NCI-H2196 (cell line): ENCODE measurements around the gene BCL2.

ENCODE experiments used
- DNase-seq: peaks from one replicate; lab custom pipeline; 2025; ENCODE audit not compliant: unreplicated experiment; lab: John Stamatoyannopoulos, UW

BCL2 gene

DNA sequence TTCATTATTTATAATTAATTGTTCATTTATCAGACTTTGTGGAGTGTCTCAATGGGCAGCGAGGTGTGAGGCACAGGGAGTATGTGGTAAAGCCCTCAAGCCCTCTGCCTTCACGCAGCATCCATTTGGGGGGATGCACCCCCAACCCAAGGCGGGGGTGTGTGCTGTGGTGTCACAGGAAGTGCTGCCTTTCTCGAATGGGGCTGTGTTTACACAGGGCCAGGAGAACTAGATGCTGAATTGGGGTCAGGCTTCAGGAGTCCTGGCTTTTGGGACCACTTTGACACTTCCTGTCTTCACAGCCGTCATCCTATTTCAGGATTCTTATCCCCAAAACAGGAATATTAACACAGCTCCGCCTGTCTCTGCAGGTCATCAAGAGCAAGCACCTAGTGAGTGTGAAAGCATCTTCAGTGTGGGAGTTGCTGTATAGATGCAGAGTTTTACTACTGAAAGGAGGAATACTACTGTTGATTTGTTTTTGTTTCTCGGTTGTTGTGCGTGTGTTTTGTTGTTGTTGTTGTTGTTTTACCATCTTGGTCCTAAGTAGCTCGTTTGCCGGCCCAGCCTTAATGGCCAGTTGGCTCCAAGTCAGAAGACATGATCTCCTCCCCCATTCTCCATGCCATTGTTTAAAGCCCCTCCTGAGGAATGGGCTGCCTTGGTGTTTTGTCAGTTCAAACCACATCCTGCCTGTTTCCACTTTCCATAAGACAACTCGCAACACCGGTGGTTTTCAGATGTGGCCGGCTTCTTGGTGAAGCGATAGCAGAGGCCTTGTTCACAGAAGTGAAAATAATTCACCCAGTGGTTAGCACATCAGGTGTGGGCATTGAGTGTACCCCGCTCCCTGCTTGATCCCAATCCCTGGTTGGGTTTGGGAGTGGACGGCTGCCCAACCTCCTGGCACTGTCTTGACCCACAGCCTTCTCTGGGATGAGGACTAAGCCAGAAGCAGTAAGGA, 221.3 kb downstream of the BCL2 start:
- no peak for DNase-seq

DNA sequence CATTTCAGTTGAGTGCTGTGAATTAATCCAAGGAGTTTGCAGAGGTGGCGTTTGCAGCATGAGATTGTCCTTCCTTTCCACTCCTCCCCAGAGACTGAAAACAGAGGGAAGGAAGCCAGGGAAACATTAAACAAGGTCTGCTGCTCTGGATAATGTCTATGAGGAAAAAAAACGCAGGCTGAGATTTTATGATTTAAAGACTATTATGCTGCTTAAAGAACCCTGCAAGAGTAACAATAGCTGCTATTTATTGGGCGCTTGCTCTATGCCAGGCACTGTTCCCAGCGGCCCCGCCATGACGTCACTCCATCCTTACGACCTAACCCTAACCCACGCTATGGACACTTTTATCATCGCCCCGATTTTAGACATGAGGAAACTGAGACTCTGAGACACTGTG, 222.4 kb downstream of the BCL2 start:
- no peak for DNase-seq

DNA sequence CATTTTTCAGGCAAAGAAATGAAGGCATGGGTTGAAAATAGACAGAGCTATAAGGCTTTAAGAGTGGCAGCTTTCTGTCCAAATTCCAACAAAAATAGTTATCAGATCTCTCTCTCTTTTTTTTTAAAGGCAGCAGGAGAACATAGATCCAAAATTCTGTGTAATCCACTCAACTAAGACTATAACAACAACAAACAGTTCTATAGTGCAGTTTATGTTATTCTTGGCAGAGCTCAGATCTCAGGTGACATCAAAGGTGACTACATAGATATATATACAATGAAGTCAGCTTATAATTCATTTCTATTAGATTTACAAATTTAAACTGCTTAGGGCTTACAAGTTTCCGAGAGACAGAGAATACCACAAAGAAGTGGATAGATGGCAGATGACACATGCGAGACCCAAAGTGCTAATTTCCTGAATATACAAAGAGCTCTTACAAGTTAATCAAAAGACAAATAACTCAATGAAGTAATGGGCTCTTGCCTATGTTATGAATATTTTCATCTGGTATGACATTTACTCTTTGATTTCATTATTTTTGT, 223.2 kb downstream of the BCL2 start:
- no peak for DNase-seq

DNA sequence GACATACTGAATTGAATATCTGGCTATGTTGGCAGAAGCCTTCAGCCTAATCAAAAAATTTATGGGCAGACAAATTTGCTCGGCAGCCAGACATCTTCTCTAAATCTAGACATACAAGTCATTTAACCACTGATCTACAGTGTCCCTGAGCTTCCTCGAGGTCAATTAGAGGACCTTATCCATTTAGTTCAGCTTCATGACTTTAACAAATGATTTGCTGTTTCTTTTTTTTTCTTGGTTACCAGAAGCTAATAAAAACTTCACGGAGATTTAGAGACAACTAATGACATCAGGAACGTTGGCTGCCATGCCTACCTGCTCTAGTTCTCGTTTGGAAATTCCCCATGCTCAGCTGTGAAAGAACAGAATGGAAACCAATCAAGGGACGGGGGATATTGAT, 223.8 kb downstream of the BCL2 start:
- DNase-seq, result no peak

DNA sequence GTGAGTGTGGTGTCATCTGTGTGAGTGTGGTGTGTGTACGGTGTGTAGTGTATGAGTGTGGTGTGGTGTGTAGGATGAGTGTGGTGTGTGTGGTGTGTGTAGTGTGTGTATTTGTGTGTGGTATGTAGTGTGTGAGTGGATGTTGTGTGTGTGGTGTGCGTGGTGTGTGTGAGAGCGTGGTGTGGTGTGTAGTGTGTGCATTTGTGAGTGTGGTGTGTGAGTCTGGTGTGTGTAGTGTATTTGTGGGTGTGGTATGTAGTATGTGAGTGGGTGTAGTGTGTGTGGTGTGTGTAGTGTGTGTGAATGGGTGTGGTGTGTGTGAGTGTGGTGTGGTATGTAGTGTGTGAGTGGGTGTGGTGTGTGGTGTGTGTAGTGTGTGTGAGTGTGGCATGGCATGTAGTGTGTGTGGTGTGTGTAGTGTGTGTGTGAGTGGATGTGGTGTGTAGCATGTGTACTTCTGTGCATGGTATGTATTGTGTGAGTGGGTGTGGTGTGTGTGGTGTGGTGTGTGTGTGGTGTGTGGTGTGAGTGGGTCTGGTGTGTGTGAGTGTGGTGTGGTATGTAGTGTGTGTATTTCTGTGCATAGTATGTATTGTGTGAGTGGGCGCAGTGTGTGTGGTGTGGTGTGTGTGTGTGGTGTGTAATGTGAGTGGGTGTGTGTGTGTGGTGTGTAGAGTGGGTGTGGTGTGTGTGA, 227.8 kb downstream of the BCL2 start:
- DNase-seq, result no peak

DNA sequence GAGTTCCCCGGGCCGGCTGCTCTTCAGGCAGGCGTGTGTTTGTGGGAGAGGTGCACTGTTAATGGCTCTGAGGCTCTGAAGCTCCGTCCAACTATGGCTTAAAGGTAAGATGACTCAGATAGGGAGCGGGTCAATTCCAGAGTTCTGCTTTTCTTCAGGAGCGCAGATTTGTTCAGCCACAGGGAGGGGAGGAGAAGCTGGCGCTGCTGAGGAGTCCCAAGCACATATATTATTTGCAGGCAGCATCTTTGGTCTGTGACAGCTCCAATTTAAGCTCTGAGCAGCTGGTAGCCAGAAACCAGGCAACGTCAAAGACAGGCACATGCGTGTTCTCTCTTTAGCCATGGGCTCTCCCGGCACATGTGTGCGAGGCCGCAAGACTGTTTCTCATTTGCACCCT, 229.2 kb downstream of the BCL2 start:
- DNase-seq, result no peak

DNA sequence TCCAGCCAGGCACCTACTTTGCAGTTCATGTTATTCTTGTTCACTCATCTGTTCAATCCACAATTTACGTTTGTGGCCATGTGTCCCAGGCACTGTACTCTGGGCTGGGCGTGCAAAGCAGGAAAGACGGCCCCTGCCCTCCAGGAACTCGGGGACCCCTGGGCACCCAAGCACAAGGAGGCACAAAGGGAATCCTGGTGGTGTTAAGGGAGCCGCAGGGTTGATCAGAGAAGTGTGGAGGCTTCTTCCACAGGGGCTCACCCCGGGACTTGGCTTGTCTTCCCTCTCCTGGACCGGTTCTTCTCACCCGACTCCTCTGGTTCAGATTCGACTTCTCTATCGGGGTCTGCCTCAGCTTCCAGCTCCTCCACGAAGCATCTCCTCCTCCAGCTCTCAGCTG, 230.5 kb downstream of the BCL2 start:
- no peak for DNase-seq

DNA sequence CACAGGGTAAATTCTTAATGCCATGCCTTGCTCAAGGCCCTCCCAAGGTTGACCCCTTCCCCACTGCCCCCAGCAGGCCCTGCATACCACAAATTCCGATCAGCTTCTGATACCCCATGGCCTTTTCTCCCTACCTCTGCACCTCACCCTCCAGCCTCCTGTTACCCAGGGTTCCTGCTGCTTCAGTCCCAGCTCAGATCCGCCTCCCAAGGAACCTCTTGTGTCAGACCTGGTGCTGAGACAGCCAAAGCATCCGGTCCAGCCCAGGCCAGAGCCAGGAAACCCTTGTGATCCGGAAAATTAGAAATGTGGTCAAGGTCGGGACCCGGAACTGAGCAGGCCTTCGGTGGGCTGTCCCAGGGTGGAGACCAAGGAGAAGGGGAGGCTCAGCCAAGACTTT, 231.3 kb downstream of the BCL2 start:
- no peak for DNase-seq

DNA sequence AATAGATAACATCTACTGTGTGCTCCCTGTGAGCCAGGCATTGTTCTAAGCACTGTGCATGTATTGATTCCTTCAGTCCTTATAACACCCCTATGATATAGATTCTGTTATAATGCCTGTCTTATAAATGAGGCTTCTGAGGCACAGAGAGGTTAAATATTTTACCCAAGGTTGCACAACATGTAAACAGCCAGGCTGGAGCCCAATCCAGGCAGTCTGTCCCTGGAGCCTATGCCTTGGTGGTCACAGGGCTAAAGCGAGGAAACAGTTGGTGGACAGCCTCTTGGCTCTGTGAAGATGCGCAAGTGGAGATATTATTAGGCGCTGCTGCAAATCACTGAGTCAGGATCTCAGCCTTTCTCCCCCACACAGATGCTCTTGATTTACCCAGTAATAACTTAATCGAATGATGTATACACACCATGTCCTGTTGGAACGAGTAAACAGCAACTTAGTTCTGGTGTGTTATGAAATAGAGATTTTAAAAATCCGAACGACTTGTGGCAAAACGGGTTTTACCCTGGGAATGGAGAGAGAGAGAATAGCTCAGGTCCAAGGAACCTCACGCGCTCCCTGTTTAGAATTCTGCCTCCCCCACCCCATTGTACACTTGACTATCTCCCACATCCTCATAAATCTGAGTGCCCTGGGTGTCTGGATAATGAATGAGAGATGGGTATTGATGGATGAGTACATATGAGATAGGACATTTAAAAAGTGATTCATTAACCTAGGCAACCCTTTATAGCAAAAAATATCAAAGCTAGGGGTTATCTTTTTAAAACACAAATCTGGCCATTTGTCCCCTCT, 231.9 kb downstream of the BCL2 start:
- DNase-seq, result no peak

DNA sequence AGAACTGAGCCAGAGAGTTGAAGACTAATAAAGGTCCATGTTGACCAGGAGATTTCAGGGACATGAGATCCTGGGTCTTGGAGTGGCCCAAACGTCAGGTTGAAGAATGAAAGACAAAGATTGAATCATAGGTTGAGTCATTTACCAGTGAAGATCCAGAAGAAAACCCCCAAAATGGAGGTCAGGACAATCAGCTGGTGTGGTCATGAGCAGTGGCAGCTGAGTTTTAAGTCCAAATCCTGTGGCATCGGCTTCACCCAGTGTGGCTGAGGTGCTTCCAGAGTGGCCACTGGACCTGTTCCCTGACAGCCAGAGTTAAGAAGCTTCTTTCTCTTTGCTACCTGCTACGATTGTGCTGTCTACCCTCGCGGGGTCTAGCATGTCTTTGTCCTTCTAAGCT, 234.0 kb downstream of the BCL2 start:
- DNase-seq, result no peak

DNA sequence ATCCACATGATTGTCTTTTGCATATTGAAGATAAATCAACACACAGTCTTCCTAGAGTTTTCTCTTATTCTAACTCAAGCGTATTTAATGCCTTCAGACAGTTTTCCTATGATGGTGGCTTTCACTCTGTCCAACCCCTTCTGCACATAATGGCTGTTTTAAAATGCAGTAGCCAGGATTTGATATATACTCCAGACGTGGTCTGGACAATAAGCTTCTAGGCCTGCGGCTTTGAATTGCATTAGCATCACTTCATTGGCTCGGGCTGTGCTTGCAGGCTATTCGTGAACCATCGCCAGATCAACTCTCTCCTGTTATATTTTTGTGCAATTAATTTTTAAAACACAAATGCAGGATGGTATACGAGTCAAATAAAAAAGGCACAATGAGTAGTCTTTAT, 235.3 kb downstream of the BCL2 start:
- DNase-seq, result no peak

DNA sequence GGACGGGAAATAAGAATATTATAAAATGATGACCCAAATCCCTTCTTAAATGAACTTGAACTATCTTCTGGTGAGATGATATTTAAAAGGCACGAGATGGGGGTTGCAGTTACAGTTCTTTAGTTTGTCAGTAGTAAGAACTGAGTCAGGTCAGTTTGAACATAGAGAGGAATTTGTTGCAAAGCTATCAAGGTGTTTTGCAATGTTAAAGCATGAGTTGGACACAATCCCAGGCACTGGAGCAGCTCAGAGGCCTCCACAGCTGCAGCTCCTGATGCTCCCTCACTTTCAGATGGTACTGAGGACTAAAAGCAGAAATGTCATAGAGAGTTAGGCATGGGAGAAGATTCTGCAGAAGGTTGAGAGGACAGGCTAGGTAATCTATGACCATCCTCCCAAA, 236.0 kb downstream of the BCL2 start:
- DNase-seq, result no peak

DNA sequence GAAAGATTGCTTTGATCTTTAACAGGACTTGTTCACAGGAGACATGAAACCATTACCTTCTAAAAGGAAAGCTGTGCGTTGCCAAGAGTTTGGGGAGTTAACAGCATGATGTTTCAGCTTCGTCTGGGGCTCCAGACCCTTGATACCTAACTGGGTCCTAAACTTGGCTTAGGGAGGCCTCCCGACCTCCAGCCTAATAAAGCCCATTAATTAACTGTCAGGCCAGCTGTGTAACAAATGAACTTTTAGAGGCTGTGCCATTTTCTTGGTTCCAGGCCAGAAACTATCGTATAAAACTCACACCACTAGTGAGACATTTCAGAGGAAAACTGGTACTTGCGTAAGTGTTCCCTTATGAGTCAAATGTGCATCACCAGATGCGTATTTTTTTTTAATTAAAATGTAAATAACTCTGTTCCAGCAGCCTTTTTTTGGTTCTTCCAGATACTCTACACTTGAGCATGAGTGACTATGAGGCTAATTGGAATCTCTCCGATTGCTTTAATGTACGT, 236.5 kb downstream of the BCL2 start:
- no peak for DNase-seq

DNA sequence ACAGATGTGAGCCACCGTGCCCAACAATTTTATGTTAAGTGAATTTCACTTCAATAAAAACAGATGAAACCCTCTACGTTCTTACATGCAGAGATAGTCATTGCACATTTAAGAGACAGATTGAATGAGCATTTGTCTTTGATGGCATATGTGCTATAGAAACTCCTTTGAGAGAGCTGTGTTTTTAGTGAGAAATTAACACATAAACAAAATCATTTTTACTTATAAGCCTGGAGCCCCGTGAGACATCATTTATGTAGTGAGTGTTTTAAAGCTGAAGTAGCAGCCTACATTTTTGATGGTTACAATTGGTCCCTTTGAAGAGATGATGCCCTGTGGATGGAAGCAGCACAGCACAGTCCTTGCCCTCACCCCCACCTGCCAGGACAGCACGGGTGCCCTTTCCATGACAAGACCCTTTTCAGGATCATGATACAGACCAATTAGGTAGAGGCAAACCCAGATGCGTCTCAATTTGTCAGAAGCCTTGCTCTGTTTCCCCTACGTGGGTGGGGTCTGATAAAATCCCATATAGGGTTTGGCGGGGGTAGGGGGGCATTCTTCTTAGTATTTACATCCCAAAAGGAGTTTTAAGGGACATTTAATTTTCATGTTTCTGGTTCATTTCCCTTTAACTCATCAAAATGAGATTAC, 237.1 kb downstream of the BCL2 start:
- no peak for DNase-seq

DNA sequence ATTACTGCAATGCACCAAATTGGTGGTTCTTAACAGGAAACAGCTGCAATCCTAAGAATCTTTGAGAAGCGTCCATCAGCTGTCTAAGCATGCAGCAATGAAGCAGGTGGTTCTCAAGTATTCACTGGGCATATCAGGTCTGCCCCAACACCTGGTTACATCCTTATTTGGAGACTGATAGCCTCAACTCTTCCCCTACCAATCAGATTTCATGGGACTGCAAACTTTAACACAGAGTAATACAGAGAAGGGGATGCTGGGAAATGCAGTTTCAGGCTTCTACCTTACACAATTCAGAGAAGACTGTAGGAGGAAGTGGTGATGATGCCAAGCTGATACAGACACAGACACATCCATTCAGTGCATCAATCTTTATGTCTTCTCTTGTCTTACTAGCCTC, 240.5 kb downstream of the BCL2 start:
- no peak for DNase-seq

DNA sequence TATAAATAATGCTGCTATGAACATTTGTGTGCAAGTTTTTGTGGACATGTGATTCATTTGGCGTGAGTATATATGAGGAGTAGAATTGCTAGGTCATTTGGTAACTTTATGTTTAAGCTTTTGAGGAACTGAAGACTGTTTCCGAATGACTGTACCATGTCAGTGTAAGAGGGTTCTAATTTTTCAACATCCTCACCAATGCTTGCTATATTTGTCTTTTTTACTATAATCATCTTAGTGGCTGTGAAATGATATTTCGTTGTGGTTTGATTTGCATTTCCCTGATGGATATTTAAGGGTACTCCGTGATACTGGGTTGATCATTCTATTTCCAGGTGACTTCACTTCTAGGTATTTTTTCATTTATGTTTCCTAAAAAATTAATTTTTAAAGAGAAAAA, 241.1 kb downstream of the BCL2 start:
- no peak for DNase-seq

DNA sequence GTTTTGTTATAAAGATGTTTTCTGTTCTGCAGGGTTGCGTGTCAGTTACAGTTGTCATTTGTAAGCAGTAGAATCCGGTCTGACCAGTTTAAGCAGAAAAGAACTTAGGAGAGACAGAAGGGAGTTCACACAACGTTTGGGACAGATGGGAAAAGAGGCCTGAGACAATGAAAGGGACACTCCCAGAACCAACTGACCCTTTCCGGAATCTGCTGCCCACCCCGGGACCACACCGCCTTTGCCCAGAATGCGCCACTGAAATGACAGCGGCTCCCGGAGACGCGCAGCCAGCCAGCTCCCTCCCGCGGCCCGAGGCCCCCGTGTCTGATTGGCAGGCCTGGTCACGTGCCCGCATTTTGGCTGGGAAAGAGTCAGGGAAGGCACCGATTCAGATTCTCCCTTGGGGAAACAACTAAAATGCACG, 244.6 kb downstream of the BCL2 start:
- peak; percentile 82 for DNase-seq

DNA sequence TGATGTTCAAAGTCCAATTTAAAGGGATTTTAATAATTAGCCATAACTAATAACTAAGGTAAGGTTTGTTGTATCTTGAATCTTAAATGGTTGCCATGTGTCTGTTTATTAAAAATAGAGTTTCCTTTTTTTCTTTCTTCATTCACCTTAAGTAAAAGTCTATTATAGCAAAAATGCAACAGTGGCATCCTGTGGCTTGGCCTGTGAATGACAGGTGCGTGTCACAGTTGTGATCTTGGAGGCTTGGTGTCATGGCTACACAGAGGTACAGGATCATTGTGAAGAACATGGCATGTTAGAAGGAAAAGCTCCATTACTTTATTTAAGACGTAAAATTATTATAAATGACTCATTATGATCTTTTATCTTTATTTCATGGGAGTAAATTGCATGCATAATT, 246.1 kb downstream of the BCL2 start:
- DNase-seq, result peak; percentile 33
